SK-N-SH (cell line): ENCODE measurements around the gene ROBO4. TPM values are rescaled to one million over a fixed set of nuclear protein-coding genes. Genes with fewer than 3 reads are reported as not detected.

ENCODE experiments used
- CTCF ChIA-PET: fragments of 300-600, 350-600 bp; formaldehyde crosslinking; extraction: SDS; loops from one replicate; lab custom pipeline; 2021; lab: Yijun Ruan, JAX
- POLR2A ChIA-PET: fragments of 350-600 bp; sonication (Branson Sonifier 250); formaldehyde crosslinking; extraction: SDS; loops from one replicate; lab custom pipeline; 2020; ENCODE audit warnings: antibody characterized with exemption, inconsistent platforms; lab: Yijun Ruan, JAX
- DNase-seq: peaks from one replicate; pipeline ENCODE4 v3.0.0; 2012
- H2AFZ ChIP-seq: fragments of 200-600 bp; sonication (generic); 2 replicates; pipeline ENCODE4 v1.8.1; 2016; ENCODE audit warnings: antibody characterized with exemption, mild to moderate bottlenecking, low read depth
- H3F3A ChIP-seq: fragments of 200-600 bp; sonication (generic); replicated peaks from 2 replicates; pipeline ENCODE3; 2016; ENCODE audit warnings: antibody characterized with exemption, mild to moderate bottlenecking; ENCODE audit not compliant: insufficient read depth
- H3K27ac ChIP-seq, 2 experiments: fragments of 200-500 bp in 1 of 2; fragments of 200-600 bp in 1 of 2; sonication (Bioruptor generic) in 1 of 2; sonication (generic), shearing (Covaris generic) in 1 of 2; 2 replicates each; pipeline versions ENCODE4 v1.5.1 to v1.6.1; 2014 to 2016; ENCODE audit warnings: low read depth in 2 of 2, inconsistent platforms in 1 of 2, low read length in 1 of 2, mild to moderate bottlenecking in 1 of 2, mixed read lengths in 1 of 2
- H3K27me3 ChIP-seq: fragments of 200-600 bp; sonication (generic), shearing (Covaris generic); 2 replicates; pipeline ENCODE4 v1.6.1; 2016; ENCODE audit warnings: mixed run types; ENCODE audit not compliant: insufficient read depth
- H3K36me3 ChIP-seq, 2 experiments: fragments of 200-500 bp in 1 of 2; fragments of 200-600 bp in 1 of 2; sonication (Bioruptor generic) in 1 of 2; sonication (generic) in 1 of 2; replicated peaks in 1 of 2; 2 replicates each; pipeline versions ENCODE3 to v1.5.1; 2014 to 2016; ENCODE audit warnings: low read length in 1 of 2, mild to moderate bottlenecking in 1 of 2; ENCODE audit not compliant: insufficient read depth in 2 of 2, control insufficient read depth in 1 of 2
- H3K4me1 ChIP-seq, 2 experiments: fragments of 200-500 bp in 1 of 2; fragments of 200-600 bp in 1 of 2; sonication (Bioruptor generic) in 1 of 2; sonication (generic), shearing (Covaris generic) in 1 of 2; 2 replicates each; pipeline versions ENCODE4 v1.5.1 to v1.6.1; 2014 to 2016; ENCODE audit warnings: low read depth in 1 of 2, low read length in 1 of 2, mixed run types in 1 of 2; ENCODE audit not compliant: insufficient read depth in 2 of 2, control insufficient read depth in 1 of 2
- H3K4me2 ChIP-seq: fragments of 200-600 bp; sonication (generic), shearing (Covaris generic); 2 replicates; pipeline ENCODE4 v1.6.1; 2017; ENCODE audit warnings: mixed run types
- H3K4me3 ChIP-seq, 2 experiments: fragments of 200-500 bp in 1 of 2; fragments of 200-600 bp in 1 of 2; sonication (Bioruptor generic) in 1 of 2; sonication (generic), shearing (Covaris generic) in 1 of 2; 2 replicates each; pipeline versions ENCODE4 v1.5.1 to v1.8.1; 2014 to 2016; ENCODE audit warnings: low read depth in 2 of 2, inconsistent platforms in 1 of 2, low read length in 1 of 2, mild to moderate bottlenecking in 1 of 2, mixed read lengths in 1 of 2, moderate library complexity in 1 of 2
- H3K79me2 ChIP-seq: fragments of 200-600 bp; sonication (generic); 2 replicates; pipeline ENCODE4 v1.8.1; 2017; ENCODE audit warnings: mild to moderate bottlenecking; ENCODE audit not compliant: insufficient read depth
- H3K9ac ChIP-seq: fragments of 200-600 bp; sonication (generic); 2 replicates; pipeline ENCODE4 v1.6.1; 2017; ENCODE audit warnings: mixed run types
- H3K9me2 ChIP-seq: fragments of 200-600 bp; sonication (generic); 2 replicates; pipeline ENCODE4 v1.6.1; 2017; ENCODE audit warnings: mixed run types
- H3K9me3 ChIP-seq: fragments of 200-600 bp; sonication (generic); 2 replicates; pipeline ENCODE4 v1.6.1; 2017; ENCODE audit warnings: mixed run types, mild to moderate bottlenecking, moderate library complexity
- H4K20me1 ChIP-seq: fragments of 200-600 bp; sonication (generic); 2 replicates; pipeline ENCODE4 v1.6.1; 2017; ENCODE audit warnings: mild to moderate bottlenecking, mixed run types; ENCODE audit not compliant: insufficient read depth
- CTCF ChIP-seq: fragments of 200-600 bp; sonication (generic); IDR thresholded peaks from 2 replicates; pipeline ENCODE4 v1.6.1; 2017; ENCODE audit warnings: antibody characterized with exemption, mild to moderate bottlenecking, moderate library complexity
- EP300 ChIP-seq, 2 experiments: IDR thresholded peaks; 2 replicates each; pipeline versions ENCODE4 v1.4.0 to v1.6.1; 2012; ENCODE audit warnings: borderline replicate concordance in 1 of 2, low read depth in 1 of 2, low read length in 1 of 2
- FOSL2 ChIP-seq: IDR thresholded peaks from 2 replicates; pipeline ENCODE4 v1.4.0; 2012; ENCODE audit warnings: low read depth, mild to moderate bottlenecking, moderate library complexity, borderline replicate concordance
- FOXM1 ChIP-seq: IDR thresholded peaks from 2 replicates; pipeline ENCODE4 v1.4.0; 2012; ENCODE audit warnings: low read depth, mild to moderate bottlenecking
- GABPA ChIP-seq: IDR thresholded peaks from 2 replicates; pipeline ENCODE4 v1.4.0; 2012; ENCODE audit warnings: low read depth, mild to moderate bottlenecking
- GATA2 ChIP-seq: sonication (generic); formaldehyde crosslinking; IDR thresholded peaks from 2 replicates; pipeline ENCODE4 v1.5.0; 2020; ENCODE audit warnings: mild to moderate bottlenecking, missing genetic modification reagents
- MAX ChIP-seq: IDR thresholded peaks from 2 replicates; pipeline ENCODE4 v1.4.0; 2012; ENCODE audit warnings: low read depth
- MEF2A ChIP-seq: IDR thresholded peaks from 2 replicates; pipeline ENCODE4 v1.4.0; 2012; ENCODE audit warnings: low read depth, borderline replicate concordance
- NFIC ChIP-seq: IDR thresholded peaks from 2 replicates; pipeline ENCODE4 v1.4.0; 2012; ENCODE audit warnings: borderline replicate concordance
- PBX3 ChIP-seq: IDR thresholded peaks from 2 replicates; pipeline ENCODE4; 2012
- POLR2AphosphoS5 ChIP-seq: IDR thresholded peaks from 2 replicates; pipeline ENCODE4 v1.6.1; 2012; ENCODE audit warnings: low read depth, low read length
- REST ChIP-seq: IDR thresholded peaks from 2 replicates; pipeline ENCODE4 v1.6.1; 2012; ENCODE audit warnings: mild to moderate bottlenecking, low read depth, low read length, moderate library complexity
- SIN3A ChIP-seq: IDR thresholded peaks from 2 replicates; pipeline ENCODE4 v1.6.1; 2012; ENCODE audit warnings: low read depth, mild to moderate bottlenecking, low read length, moderate library complexity, borderline replicate concordance
- SMC3 ChIP-seq: IDR thresholded peaks from 2 replicates; pipeline ENCODE4 v1.6.1; 2012; ENCODE audit warnings: low read depth, low read length, improper control_type of control experiment
- TAF1 ChIP-seq: IDR thresholded peaks from 2 replicates; pipeline ENCODE4 v1.6.1; 2012; ENCODE audit warnings: low read depth, mild to moderate bottlenecking, low read length, moderate library complexity, borderline replicate concordance
- TCF12 ChIP-seq: IDR thresholded peaks from 2 replicates; pipeline ENCODE4 v1.4.0; 2012
- TEAD4 ChIP-seq: IDR thresholded peaks from 2 replicates; pipeline ENCODE4 v1.4.0; 2012; ENCODE audit warnings: mild to moderate bottlenecking, borderline replicate concordance; ENCODE audit not compliant: insufficient read depth
- USF1 ChIP-seq: IDR thresholded peaks from 2 replicates; pipeline ENCODE4 v1.4.0; 2012; ENCODE audit warnings: low read depth, borderline replicate concordance
- USF2 ChIP-seq: fragments of 150-350 bp; IDR thresholded peaks from 2 replicates; pipeline ENCODE4 v1.6.1; 2017; ENCODE audit warnings: antibody characterized with exemption, low read length, low read depth, borderline replicate concordance
- ZBTB33 ChIP-seq: IDR thresholded peaks from 2 replicates; pipeline ENCODE4 v1.4.0; 2012; ENCODE audit warnings: low read depth, borderline replicate concordance
- WGBS: methylation state at CpG from one replicate; pipeline ENCODE4 v1.1.6; 2017; ENCODE audit warnings: low lambda C conversion rate; 5-methylcytosine and 5-hydroxymethylcytosine counted together
- polyA plus RNA-seq, 3 experiments: library from polyadenylated mRNA; depleted of rRNA; stranded (reverse); fragments of >200 nt; gene quantifications; 2 replicates each; pipeline ENCODE4 v1.2.3, GENCODE V29; 2012

The ROBO4 gene
- polyA plus RNA-seq, 1 of the 3 experiments (the other 2 are of a cell fraction), result 0.95 TPM

GRCh38 chr11:124887667-124888013, 10.0 kb downstream of the ROBO4 start (continued):
- TF ChIP-seq MAX, result no peak
- no peak for TF ChIP-seq GATA2 (CRISPR knock-in tag)

GRCh38 chr11:124886978-124887666, 10.5 kb downstream of the ROBO4 start:
- Histone ChIP-seq H3K9me2 (no peaks in the 10 kb centered on the region), H2AFZ (no peak overlapping the region), H4K20me1 (no peaks in the 10 kb centered on the region), H3K27me3 (no peaks in the 10 kb centered on the region), H3K79me2 (no peaks in the 10 kb centered on the region), H3K4me3 (no peak overlapping the region), H3K4me1 (peaks cover 0 to 5% of the 10 kb centered on the region in 2 experiments; a peak in 1 of 4 replicates), H3K27ac (no peak overlapping the region), H3K4me2 (no peak overlapping the region), H3K36me3 (no peaks in the 10 kb centered on the region), H3K9ac (no peak overlapping the region), H3K9me3 (no peaks in the 10 kb centered on the region), H3F3A (no peaks in the 10 kb centered on the region)
- 73% methylated on average over 12 of the region's 12 CpGs for WGBS
- POLR2A ChIA-PET, result interaction anchor here (0.6 kb wide), 1 partner anchor 67 kb away, joined by 4 read pairs; the partner anchor contains the start of gene CCDC15
- TF ChIP-seq PBX3 (no peak), CTCF (no peak), TAF1 (no peak), GABPA (no peak), REST (no peak), ZBTB33 (no peak), FOXM1 (no peak), USF1 (no peak), FOSL2 (no peak), POLR2AphosphoS5 (no peak), USF2 (no peak), TCF12 (no peak), TEAD4 (no peak), SIN3A (no peak), NFIC (no peak), SMC3 (no peak), EP300 (IDR thresholded peaks at IDR 0.05; ENCODE audit: borderline replicate concordance in 1 of 2, low read depth in 1 of 2, low read length in 1 of 2) (no peak), MEF2A (no peak)
- peak; percentile 21 for DNase-seq
- CTCF ChIA-PET, result interaction anchor here (1.0 to 4.1 kb wide), 3 partner anchors 11 to 51 kb away, joined by 3 to 23 read pairs (median 5); no protein-coding TSS in a partner anchor
